ENCODE results near the gene APOL5. TPM values are rescaled to one million over a fixed set of nuclear protein-coding genes. Genes with fewer than 3 reads are reported as not detected.
A peak's percentile ranks its signal among the peaks of the same experiment; 100 is the strongest.

Gene APOL5
- total RNA-seq, 4 donors from 2014 or later: 4.2 TPM; not detected in 3

- Histone ChIP-seq H3K27ac (no peak overlapping the region), H3K36me3 (peaks cover 0 to 54% (median 0%) of the 10 kb centered on the region in 3 donors), H3K27me3 (no peaks in the 10 kb centered on the region), H3K4me1 (no peaks in the 10 kb centered on the region), H3K4me3 (no peak overlapping the region), H3K9me3 (no peaks in the 10 kb centered on the region)
- no peak for DNase-seq (ENCODE audit: low spot score in 2 of 2)
- WGBS, 2 donors: 72 to 74% methylated on average over 3 of the region's 3 CpGs
- TF ChIP-seq, protein P1, sequence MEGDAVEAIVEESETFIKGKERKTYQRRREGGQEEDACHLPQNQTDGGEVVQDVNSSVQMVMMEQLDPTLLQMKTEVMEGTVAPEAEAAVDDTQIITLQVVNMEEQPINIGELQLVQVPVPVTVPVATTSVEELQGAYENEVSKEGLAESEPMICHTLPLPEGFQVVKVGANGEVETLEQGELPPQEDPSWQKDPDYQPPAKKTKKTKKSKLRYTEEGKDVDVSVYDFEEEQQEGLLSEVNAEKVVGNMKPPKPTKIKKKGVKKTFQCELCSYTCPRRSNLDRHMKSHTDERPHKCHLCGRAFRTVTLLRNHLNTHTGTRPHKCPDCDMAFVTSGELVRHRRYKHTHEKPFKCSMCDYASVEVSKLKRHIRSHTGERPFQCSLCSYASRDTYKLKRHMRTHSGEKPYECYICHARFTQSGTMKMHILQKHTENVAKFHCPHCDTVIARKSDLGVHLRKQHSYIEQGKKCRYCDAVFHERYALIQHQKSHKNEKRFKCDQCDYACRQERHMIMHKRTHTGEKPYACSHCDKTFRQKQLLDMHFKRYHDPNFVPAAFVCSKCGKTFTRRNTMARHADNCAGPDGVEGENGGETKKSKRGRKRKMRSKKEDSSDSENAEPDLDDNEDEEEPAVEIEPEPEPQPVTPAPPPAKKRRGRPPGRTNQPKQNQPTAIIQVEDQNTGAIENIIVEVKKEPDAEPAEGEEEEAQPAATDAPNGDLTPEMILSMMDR (IDR thresholded peaks at IDR 0.05): no peak
- no peak for TF ChIP-seq EP300 (IDR thresholded peaks at IDR 0.05)
- no peak for TF ChIP-seq POLR2A (IDR thresholded peaks at IDR 0.05)
Observed at GRCh38 chr22:35739931-35740380, 22.3 kb downstream of the APOL5 start.

GRCh38 chr22:35740616-35741015 lies 22.9 kb downstream of the APOL5 start:
- TF ChIP-seq POLR2A (IDR thresholded peaks at IDR 0.05) (no peak), EP300 (IDR thresholded peaks at IDR 0.05) (no peak)
- TF ChIP-seq, protein P1 (IDR thresholded peaks at IDR 0.05): no peak
- Histone ChIP-seq H3K36me3 (peaks cover 0 to 61% (median 0%) of the 10 kb centered on the region in 3 donors), H3K4me3 (no peak overlapping the region), H3K27ac (no peak overlapping the region), H3K9me3 (no peaks in the 10 kb centered on the region), H3K4me1 (no peaks in the 10 kb centered on the region), H3K27me3 (no peaks in the 10 kb centered on the region)
- no peak for DNase-seq (ENCODE audit: low spot score in 2 of 2)
- WGBS, 2 donors: 65 to 96% methylated on average over 1 of the region's 1 CpG

- no peak for TF ChIP-seq EP300 (IDR thresholded peaks at IDR 0.05)
- TF ChIP-seq, protein P1 (IDR thresholded peaks at IDR 0.05): no peak
- Histone ChIP-seq H3K27me3 (no peaks in the 10 kb centered on the region), H3K9me3 (no peaks in the 10 kb centered on the region), H3K27ac (peak overlapping the region in 2 of 4 donors; percentile 12 to 36), H3K4me3 (no peak overlapping the region), H3K36me3 (peaks cover 0 to 65% (median 0%) of the 10 kb centered on the region in 3 donors), H3K4me1 (no peaks in the 10 kb centered on the region)
- DNase-seq (ENCODE audit: low spot score in 2 of 2): no peak
- 77 to 79% methylated on average over 9 of the region's 9 CpGs for WGBS, 2 donors
Observed at GRCh38 chr22:35742342-35743100, 24.8 kb downstream of the APOL5 start.

DNA sequence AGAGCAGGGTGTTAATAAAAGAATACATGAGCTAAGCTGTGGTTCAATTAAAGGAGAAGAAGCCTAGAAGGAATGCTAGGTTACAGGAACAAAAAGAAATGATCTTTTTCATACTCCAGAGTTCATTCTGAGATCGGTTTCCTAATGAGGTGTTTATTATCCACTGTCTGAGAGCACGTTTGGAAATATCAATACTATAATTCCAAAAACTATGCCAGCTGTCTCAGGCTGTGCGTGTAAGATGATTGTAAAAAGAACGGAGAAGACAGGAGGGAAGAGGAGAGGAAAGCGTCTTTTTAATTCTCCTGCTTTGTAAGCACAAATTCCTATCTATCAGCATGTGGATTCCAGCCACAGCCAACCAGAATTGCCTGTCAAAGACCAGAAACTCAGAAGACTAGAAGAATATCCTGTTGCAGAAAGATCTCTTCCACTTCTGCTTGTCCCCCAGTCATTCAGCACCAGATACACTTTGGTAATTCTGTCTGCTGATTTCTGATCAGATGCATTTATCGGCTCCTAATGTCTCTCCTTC lies 25.7 kb downstream of the APOL5 start:
- H3K4me3 ChIP-seq: no peak overlapping the region
- H3K27ac ChIP-seq: no peak overlapping the region
- H3K4me1 ChIP-seq: no peaks in the 10 kb centered on the region
- no peak for TF ChIP-seq EP300 (IDR thresholded peaks at IDR 0.05)
- TF ChIP-seq, protein P1 (IDR thresholded peaks at IDR 0.05): no peak
- no peaks in the 10 kb centered on the region for H3K27me3 ChIP-seq
- DNase-seq (ENCODE audit: low spot score in 2 of 2): no peak
- peaks cover 0 to 56% (median 0%) of the 10 kb centered on the region in 3 donors for H3K36me3 ChIP-seq
- 74 to 76% methylated on average over 6 of the region's 6 CpGs for WGBS, 2 donors
- H3K9me3 ChIP-seq: no peaks in the 10 kb centered on the region

DNA sequence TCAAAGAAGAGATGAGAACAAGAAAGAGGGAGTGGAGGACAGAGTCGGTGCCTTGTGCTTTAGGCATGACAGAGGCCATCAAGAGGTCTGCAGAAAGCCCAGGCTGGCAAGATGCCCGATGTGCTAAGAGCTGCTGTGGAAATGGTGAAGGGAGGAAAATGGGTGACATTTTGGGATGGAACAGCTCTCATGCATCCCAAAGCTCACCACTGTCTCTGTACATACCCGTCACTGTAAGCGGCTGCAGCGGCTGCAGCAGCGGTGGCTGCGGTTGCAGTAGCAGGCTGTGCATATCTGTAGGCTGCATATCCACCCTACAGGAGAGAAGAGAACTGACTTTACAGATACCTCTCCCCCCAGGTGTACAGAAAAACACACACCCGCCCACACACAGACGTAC lies 28.6 kb downstream of the APOL5 start:
- DNase-seq (ENCODE audit: low spot score in 2 of 2): no peak
- no peaks in the 10 kb centered on the region for H3K9me3 ChIP-seq
- no peaks in the 10 kb centered on the region for H3K27me3 ChIP-seq
- WGBS, 2 donors: 90 to 91% methylated on average over 9 of the region's 9 CpGs
- H3K27ac ChIP-seq: no peak overlapping the region
- no peak overlapping the region for H3K4me3 ChIP-seq
- peaks cover 0 to 47% (median 0%) of the 10 kb centered on the region in 3 donors for H3K36me3 ChIP-seq
- H3K4me1 ChIP-seq: peaks cover 0 to 16% (median 0%) of the 10 kb centered on the region in 4 donors
- TF ChIP-seq EP300 (IDR thresholded peaks at IDR 0.05): no peak
- TF ChIP-seq, protein P1 (IDR thresholded peaks at IDR 0.05): no peak
- TF ChIP-seq POLR2A (IDR thresholded peaks at IDR 0.05): no peak
